ENCODE data around the gene LY6G5B.

GRCh38 chr6:31702405-31702818, 32.6 kb downstream of the LY6G5B start:
- TF ChIP-seq, protein P1, sequence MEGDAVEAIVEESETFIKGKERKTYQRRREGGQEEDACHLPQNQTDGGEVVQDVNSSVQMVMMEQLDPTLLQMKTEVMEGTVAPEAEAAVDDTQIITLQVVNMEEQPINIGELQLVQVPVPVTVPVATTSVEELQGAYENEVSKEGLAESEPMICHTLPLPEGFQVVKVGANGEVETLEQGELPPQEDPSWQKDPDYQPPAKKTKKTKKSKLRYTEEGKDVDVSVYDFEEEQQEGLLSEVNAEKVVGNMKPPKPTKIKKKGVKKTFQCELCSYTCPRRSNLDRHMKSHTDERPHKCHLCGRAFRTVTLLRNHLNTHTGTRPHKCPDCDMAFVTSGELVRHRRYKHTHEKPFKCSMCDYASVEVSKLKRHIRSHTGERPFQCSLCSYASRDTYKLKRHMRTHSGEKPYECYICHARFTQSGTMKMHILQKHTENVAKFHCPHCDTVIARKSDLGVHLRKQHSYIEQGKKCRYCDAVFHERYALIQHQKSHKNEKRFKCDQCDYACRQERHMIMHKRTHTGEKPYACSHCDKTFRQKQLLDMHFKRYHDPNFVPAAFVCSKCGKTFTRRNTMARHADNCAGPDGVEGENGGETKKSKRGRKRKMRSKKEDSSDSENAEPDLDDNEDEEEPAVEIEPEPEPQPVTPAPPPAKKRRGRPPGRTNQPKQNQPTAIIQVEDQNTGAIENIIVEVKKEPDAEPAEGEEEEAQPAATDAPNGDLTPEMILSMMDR (IDR thresholded peaks at IDR 0.05): no peak
- no peak for TF ChIP-seq POLR2A (IDR thresholded peaks at IDR 0.05)

Measured in suprapubic skin (tissue), 3 donors.